Thoracic aorta (tissue), 2 donors: ENCODE results near the gene DARS2. TPM values are rescaled to one million over a fixed set of nuclear protein-coding genes. Genes with fewer than 3 reads are reported as not detected.

Experiments used
- ATAC-seq: fragments of 150-250 bp; one replicate; pipeline ENCODE4 v1.8.0; 2017; ENCODE audit warnings: low read depth; ENCODE audit not compliant: insufficient number of reproducible peaks, low FRiP score
- DNase-seq: peaks from one replicate; pipeline ENCODE4 v3.0.0-alpha.2; 2020; ENCODE audit warnings: low spot score
- H3K27ac ChIP-seq, 2 donors: fragments of 200-600 bp; sonication (generic); 1 replicate in 1 of 2; 2 replicates in 1 of 2; pipeline ENCODE4 v1.5.1; 2016; ENCODE audit warnings: mild to moderate bottlenecking in 2 of 2, moderate library complexity in 2 of 2
- H3K27me3 ChIP-seq: fragments of 200-600 bp; sonication (generic); replicated peaks from 2 replicates; pipeline ENCODE4 v1.6.0; 2016; ENCODE audit warnings: mild to moderate bottlenecking; ENCODE audit not compliant: insufficient read depth
- H3K36me3 ChIP-seq: fragments of 200-600 bp; sonication (generic); one replicate; pipeline ENCODE4 v1.5.1; 2016
- H3K4me1 ChIP-seq, 2 donors: fragments of 200-600 bp; sonication (generic); 1 replicate in 1 of 2; 2 replicates in 1 of 2; pipeline versions ENCODE4 v1.5.1 to v1.6.0; 2016; ENCODE audit warnings: low read depth in 2 of 2, mild to moderate bottlenecking in 1 of 2; ENCODE audit not compliant: control insufficient read depth in 1 of 2
- H3K4me3 ChIP-seq: fragments of 200-600 bp; sonication (generic); 2 replicates; pipeline ENCODE4 v1.5.1; 2016; ENCODE audit warnings: mild to moderate bottlenecking
- H3K9me3 ChIP-seq: fragments of 200-600 bp; sonication (generic); 2 replicates; pipeline ENCODE4 v1.5.1; 2016
- total RNA-seq, 2 donors: library from RNA; depleted of rRNA; stranded (reverse); fragments of >200 nt; gene quantifications; one replicate each; pipeline versions ENCODE4 v1.1.0 to v1.2.3, GENCODE V29; 2016
- TF ChIP-seq, protein P1 (sequence below): fragments of 200-600 bp; sonication (generic); IDR thresholded peaks from one replicate; pipeline ENCODE4 v1.5.1; 2019; ENCODE audit warnings: antibody characterized with exemption

Gene DARS2
- total RNA-seq, 2 donors from 2014 or later, result 9.2 to 10.0 TPM

DNA sequence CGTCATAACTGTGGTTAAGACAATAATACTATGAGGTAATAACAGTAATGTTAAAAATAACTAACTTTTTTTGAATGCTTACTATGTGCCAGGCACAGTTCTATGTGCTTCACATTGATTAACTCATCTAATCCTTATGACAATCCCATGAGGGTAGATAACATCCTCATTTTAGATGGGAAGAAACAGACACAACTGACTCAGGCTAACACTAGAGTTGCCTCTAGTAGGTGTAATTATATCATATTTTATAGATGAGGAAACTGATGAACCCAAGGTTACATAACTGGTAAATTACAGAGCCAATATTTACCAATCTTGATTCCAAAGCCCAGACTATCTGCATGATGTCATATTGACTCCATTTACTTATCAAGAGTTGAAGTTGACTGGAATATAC lies 69.1 kb downstream of the DARS2 start:
- TF ChIP-seq, protein P1, sequence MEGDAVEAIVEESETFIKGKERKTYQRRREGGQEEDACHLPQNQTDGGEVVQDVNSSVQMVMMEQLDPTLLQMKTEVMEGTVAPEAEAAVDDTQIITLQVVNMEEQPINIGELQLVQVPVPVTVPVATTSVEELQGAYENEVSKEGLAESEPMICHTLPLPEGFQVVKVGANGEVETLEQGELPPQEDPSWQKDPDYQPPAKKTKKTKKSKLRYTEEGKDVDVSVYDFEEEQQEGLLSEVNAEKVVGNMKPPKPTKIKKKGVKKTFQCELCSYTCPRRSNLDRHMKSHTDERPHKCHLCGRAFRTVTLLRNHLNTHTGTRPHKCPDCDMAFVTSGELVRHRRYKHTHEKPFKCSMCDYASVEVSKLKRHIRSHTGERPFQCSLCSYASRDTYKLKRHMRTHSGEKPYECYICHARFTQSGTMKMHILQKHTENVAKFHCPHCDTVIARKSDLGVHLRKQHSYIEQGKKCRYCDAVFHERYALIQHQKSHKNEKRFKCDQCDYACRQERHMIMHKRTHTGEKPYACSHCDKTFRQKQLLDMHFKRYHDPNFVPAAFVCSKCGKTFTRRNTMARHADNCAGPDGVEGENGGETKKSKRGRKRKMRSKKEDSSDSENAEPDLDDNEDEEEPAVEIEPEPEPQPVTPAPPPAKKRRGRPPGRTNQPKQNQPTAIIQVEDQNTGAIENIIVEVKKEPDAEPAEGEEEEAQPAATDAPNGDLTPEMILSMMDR, result no peak
- ATAC-seq, result no peak

DNA sequence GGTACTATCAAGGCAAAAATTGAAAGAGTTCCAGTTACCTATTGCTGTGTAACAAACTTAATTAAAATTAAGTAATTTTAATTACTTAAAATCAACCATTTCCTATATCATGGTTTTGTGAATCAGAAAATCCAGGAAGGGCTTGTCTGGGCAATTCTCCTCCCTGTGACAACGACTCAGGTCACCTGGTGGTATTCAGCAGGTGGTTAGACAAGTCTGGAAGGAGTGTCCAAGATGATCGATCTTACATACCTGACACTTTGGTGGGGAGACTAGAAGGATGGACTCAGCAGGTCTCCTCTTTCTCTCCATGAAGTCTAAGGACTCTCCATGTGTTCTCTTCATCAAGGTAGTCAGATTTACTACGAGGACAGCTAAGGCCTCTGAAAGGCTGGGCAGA lies 69.7 kb downstream of the DARS2 start:
- Histone ChIP-seq H3K27me3 (no peaks in the 10 kb centered on the region), H3K4me3 (no peak overlapping the region), H3K36me3 (no peaks in the 10 kb centered on the region), H3K9me3 (no peaks in the 10 kb centered on the region), H3K4me1 (no peaks in the 10 kb centered on the region), H3K27ac (no peak overlapping the region)
- no peak for DNase-seq
- TF ChIP-seq, protein P1, result no peak
- ATAC-seq, result no peak

More for the DNA sequence above, 69.1 kb downstream of the DARS2 start:
- no peaks in the 10 kb centered on the region for H3K27me3 ChIP-seq
- H3K4me1 ChIP-seq, result no peaks in the 10 kb centered on the region
- H3K27ac ChIP-seq, result no peak overlapping the region
- H3K4me3 ChIP-seq, result no peak overlapping the region
- H3K9me3 ChIP-seq, result no peaks in the 10 kb centered on the region
- H3K36me3 ChIP-seq, result no peaks in the 10 kb centered on the region
- no peak for DNase-seq

DNA sequence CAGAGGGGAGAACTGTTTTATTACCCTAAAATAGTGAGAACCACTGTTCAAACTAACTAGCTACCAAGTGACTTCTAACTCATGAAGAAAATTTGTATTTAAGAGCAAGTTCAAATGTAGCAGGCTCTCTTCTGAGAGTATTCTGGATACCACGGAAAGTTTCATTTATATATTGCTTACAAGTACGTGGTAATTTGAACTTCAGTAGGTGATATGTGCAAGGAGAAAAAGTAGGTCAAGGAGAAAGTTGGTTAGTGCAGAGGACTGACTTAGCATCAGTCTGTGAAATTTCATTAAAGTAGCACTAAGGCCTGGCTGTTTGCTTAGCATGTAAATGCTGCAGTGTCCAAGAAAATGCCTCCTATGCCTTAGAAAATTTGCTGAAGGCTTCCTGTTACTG lies 76.0 kb downstream of the DARS2 start:
- Histone ChIP-seq H3K4me3 (no peak overlapping the region), H3K9me3 (no peaks in the 10 kb centered on the region), H3K36me3 (no peaks in the 10 kb centered on the region), H3K4me1 (no peaks in the 10 kb centered on the region), H3K27me3 (no peaks in the 10 kb centered on the region), H3K27ac (no peak overlapping the region)
- TF ChIP-seq, protein P1, result no peak
- DNase-seq (no peak), ATAC-seq (no peak)

DNA sequence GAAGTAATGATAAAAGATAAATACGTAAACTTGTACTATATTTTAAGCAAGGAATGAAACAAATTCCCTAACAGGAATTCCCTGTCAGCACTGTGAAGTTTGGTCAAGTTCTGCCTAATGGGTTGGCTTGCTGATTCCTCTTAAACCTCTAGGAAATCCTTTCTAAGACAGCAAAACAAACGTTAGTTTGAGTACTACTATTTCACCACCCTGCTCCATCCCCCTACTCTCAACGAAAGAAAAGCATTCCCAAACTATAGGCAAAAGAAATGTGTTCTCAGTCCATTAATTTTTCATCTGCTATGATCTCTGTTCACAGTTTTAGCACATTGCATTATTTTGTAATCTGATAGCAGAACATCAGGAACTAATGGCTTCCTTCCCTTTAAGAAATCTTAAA lies 76.5 kb downstream of the DARS2 start:
- Histone ChIP-seq H3K9me3 (no peaks in the 10 kb centered on the region), H3K27ac (no peak overlapping the region), H3K27me3 (no peaks in the 10 kb centered on the region), H3K4me1 (no peaks in the 10 kb centered on the region), H3K4me3 (no peak overlapping the region), H3K36me3 (no peaks in the 10 kb centered on the region)
- no peak for ATAC-seq
- DNase-seq, result no peak
- TF ChIP-seq, protein P1, result no peak

DNA sequence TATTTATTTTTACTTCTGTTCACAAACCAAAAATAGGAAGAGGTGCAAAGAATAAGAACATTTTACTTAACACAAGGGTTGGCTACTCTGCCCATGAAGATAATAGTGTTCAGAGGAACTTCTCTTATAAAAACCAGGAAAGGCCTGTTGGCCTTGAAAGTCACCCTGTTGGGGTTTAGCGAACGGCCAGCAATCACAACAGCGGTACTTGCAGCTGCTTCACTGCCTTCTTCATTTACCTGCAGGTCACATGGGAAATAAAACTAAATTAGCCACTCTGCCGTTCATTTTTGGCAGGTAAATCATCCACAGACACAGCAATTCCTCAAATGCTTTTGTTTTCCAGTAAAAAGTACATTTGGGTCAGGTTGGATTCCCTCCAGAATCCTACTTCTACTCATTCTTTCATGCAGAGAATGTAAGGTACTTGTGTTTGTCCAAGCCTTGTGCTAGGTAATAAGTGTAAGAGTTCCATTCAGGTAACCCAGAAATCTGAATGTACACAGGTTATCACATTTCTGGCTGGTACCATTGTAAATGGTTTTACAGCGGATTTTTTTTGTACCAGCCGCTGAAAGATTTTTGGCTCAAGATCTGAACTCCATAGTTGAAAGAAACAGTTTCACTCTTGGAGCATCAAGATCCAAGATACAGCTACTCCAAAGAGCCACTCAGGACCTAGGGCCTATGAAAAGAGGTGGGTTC lies 79.5 kb downstream of the DARS2 start:
- Histone ChIP-seq H3K9me3 (no peaks in the 10 kb centered on the region), H3K36me3 (peaks cover 3% of the 10 kb centered on the region), H3K4me3 (no peak overlapping the region), H3K27me3 (no peaks in the 10 kb centered on the region), H3K27ac (no peak overlapping the region), H3K4me1 (no peaks in the 10 kb centered on the region)
- ATAC-seq (no peak), DNase-seq (no peak)
- TF ChIP-seq, protein P1, result no peak

Other genes with a start within 250 kb of the DARS2 start
- gene SLC9C2, start 221.6 kb upstream of the DARS2 start, total RNA-seq, result not detected
- not detected for gene TEX50, start 189.3 kb upstream of the DARS2 start, total RNA-seq
- gene ANKRD45, start 154.8 kb upstream of the DARS2 start, total RNA-seq, result not detected
- 10 to 100 TPM; 21.1 to 75.8 TPM for gene KLHL20, start 109.7 kb upstream of the DARS2 start, total RNA-seq
- gene CENPL, start 210 bp downstream of the DARS2 start, total RNA-seq, result 1 to 10 TPM; 1.5 to 3.3 TPM
- gene GAS5, start 43.3 kb downstream of the DARS2 start, total RNA-seq, result 100 to 1,000 TPM; 120 to 294 TPM
- gene ZBTB37, start 43.7 kb downstream of the DARS2 start, total RNA-seq, result 10 to 100 TPM in 1 of 2 donors, 1 to 10 TPM in 1; 8.8 to 14.3 TPM
- not detected for gene SERPINC1, start 92.7 kb downstream of the DARS2 start, total RNA-seq
- gene RC3H1, start 197.7 kb downstream of the DARS2 start, total RNA-seq, result 10 to 100 TPM; 25.3 to 41.5 TPM